ENCODE data around the gene TMEM225. TPM values are rescaled to one million over a fixed set of nuclear protein-coding genes. Genes with fewer than 3 reads are reported as not detected.

TMEM225 gene
- total RNA-seq, 1 donor from 2014 or later: not detected

- Mint-ChIP-seq H3K9me3 (ENCODE audit: unreplicated experiment) (no peaks in the 10 kb centered on the region), H3K36me3 (ENCODE audit: low read depth, unreplicated experiment) (no peaks in the 10 kb centered on the region), H3K27ac (ENCODE audit: unreplicated experiment) (no peak overlapping the region), H3K4me1 (ENCODE audit: low read depth, unreplicated experiment) (no peaks in the 10 kb centered on the region), H3K4me3 (ENCODE audit: unreplicated experiment) (no peak overlapping the region), H3K27me3 (ENCODE audit: low read depth, unreplicated experiment) (no peaks in the 10 kb centered on the region)
- H4K20me1 ChIP-seq (ENCODE audit: insufficient read depth, low read length): no peaks in the 10 kb centered on the region
- no peak overlapping the region for H3K4me3 ChIP-seq (ENCODE audit: insufficient read depth, low read depth, low read length)
- H3K27ac ChIP-seq (ENCODE audit: low read depth, low read length): no peak overlapping the region
- H2AFZ ChIP-seq (ENCODE audit: low read depth, low read length): no peak overlapping the region
- H3K79me2 ChIP-seq (ENCODE audit: insufficient read depth, low read length): no peaks in the 10 kb centered on the region
- TF ChIP-seq EZH2 (IDR thresholded peaks at IDR 0.05; ENCODE audit: insufficient read depth, low read length): no peak
- TF ChIP-seq CTCF (IDR thresholded peaks at IDR 0.05; ENCODE audit: insufficient read depth, low read depth, low read length): no peak
- H3K9me3 ChIP-seq (ENCODE audit: insufficient read depth, low read depth, low read length): no peaks in the 10 kb centered on the region
- no peaks in the 10 kb centered on the region for H3K36me3 ChIP-seq (ENCODE audit: insufficient read depth, low read length)
- no peak for FAIRE-seq
- H3K27me3 ChIP-seq (ENCODE audit: insufficient read depth, low read length): no peaks in the 10 kb centered on the region
- no peak overlapping the region for H3K4me2 ChIP-seq (ENCODE audit: low read length)
- no peaks in the 10 kb centered on the region for H3K4me1 ChIP-seq (ENCODE audit: insufficient read depth, low read length)
- H3K9ac ChIP-seq (ENCODE audit: low read length): no peak overlapping the region
- DNase-seq (ENCODE audit: low read depth): no peak
Observed at GRCh38 chr11:123905826-123906225, 20.4 kb upstream of the TMEM225 start.

- no peaks in the 10 kb centered on the region for H3K36me3 ChIP-seq (ENCODE audit: insufficient read depth, low read length)
- Mint-ChIP-seq H3K4me1 (ENCODE audit: low read depth, unreplicated experiment) (no peaks in the 10 kb centered on the region), H3K9me3 (ENCODE audit: unreplicated experiment) (no peaks in the 10 kb centered on the region), H3K27me3 (ENCODE audit: low read depth, unreplicated experiment) (no peaks in the 10 kb centered on the region), H3K4me3 (ENCODE audit: unreplicated experiment) (no peak overlapping the region), H3K36me3 (ENCODE audit: low read depth, unreplicated experiment) (no peaks in the 10 kb centered on the region), H3K27ac (ENCODE audit: unreplicated experiment) (no peak overlapping the region)
- no peaks in the 10 kb centered on the region for H3K79me2 ChIP-seq (ENCODE audit: insufficient read depth, low read length)
- no peak for FAIRE-seq
- no peak overlapping the region for H2AFZ ChIP-seq (ENCODE audit: low read depth, low read length)
- no peaks in the 10 kb centered on the region for H4K20me1 ChIP-seq (ENCODE audit: insufficient read depth, low read length)
- no peaks in the 10 kb centered on the region for H3K9me3 ChIP-seq (ENCODE audit: insufficient read depth, low read depth, low read length)
- H3K27ac ChIP-seq (ENCODE audit: low read depth, low read length): no peak overlapping the region
- TF ChIP-seq EZH2 (IDR thresholded peaks at IDR 0.05; ENCODE audit: insufficient read depth, low read length): no peak
- no peak for TF ChIP-seq CTCF (IDR thresholded peaks at IDR 0.05; ENCODE audit: insufficient read depth, low read depth, low read length)
- no peaks in the 10 kb centered on the region for H3K27me3 ChIP-seq (ENCODE audit: insufficient read depth, low read length)
- no peak for DNase-seq (ENCODE audit: low read depth)
- H3K4me3 ChIP-seq (ENCODE audit: insufficient read depth, low read depth, low read length): no peak overlapping the region
- no peak overlapping the region for H3K4me2 ChIP-seq (ENCODE audit: low read length)
- no peak overlapping the region for H3K9ac ChIP-seq (ENCODE audit: low read length)
- H3K4me1 ChIP-seq (ENCODE audit: insufficient read depth, low read length): no peaks in the 10 kb centered on the region
Observed at GRCh38 chr11:123904932-123905331, 19.5 kb upstream of the TMEM225 start.

- Histone ChIP-seq H2AFZ (ENCODE audit: low read depth, low read length) (no peak overlapping the region), H3K4me2 (ENCODE audit: low read length) (no peak overlapping the region), H3K27ac (ENCODE audit: low read depth, low read length) (no peak overlapping the region), H3K4me3 (ENCODE audit: insufficient read depth, low read depth, low read length) (no peak overlapping the region), H4K20me1 (ENCODE audit: insufficient read depth, low read length) (no peaks in the 10 kb centered on the region), H3K27me3 (ENCODE audit: insufficient read depth, low read length) (no peaks in the 10 kb centered on the region), H3K79me2 (ENCODE audit: insufficient read depth, low read length) (no peaks in the 10 kb centered on the region), H3K9ac (ENCODE audit: low read length) (no peak overlapping the region), H3K9me3 (ENCODE audit: insufficient read depth, low read depth, low read length) (no peaks in the 10 kb centered on the region), H3K4me1 (ENCODE audit: insufficient read depth, low read length) (no peaks in the 10 kb centered on the region), H3K36me3 (ENCODE audit: insufficient read depth, low read length) (no peaks in the 10 kb centered on the region)
- Mint-ChIP-seq H3K36me3 (ENCODE audit: low read depth, unreplicated experiment) (no peaks in the 10 kb centered on the region), H3K9me3 (ENCODE audit: unreplicated experiment) (no peaks in the 10 kb centered on the region), H3K4me1 (ENCODE audit: low read depth, unreplicated experiment) (no peaks in the 10 kb centered on the region), H3K27me3 (ENCODE audit: low read depth, unreplicated experiment) (no peaks in the 10 kb centered on the region), H3K27ac (ENCODE audit: unreplicated experiment) (no peak overlapping the region), H3K4me3 (ENCODE audit: unreplicated experiment) (no peak overlapping the region)
- no peak for TF ChIP-seq CTCF (IDR thresholded peaks at IDR 0.05; ENCODE audit: insufficient read depth, low read depth, low read length)
- no peak for TF ChIP-seq EZH2 (IDR thresholded peaks at IDR 0.05; ENCODE audit: insufficient read depth, low read length)
- DNase-seq (ENCODE audit: low read depth) (no peak), FAIRE-seq (no peak)
Observed at GRCh38 chr11:123903932-123904331, 18.5 kb upstream of the TMEM225 start.

Measured in astrocyte (in vitro differentiated cells and primary cell).